ENCODE data around the gene P3H1. TPM values are rescaled to one million over a fixed set of nuclear protein-coding genes. Genes with fewer than 3 reads are reported as not detected.

P3H1 gene
- total RNA-seq, 4 donors from 2014 or later = 9.4 to 26.8 (median 13.5) TPM

GRCh38 chr1:42777852-42778251 lies 11.0 kb upstream of the P3H1 start:
- intact Hi-C loops (cut with DNase I; ENCODE audit: low total_unique reads) = loop anchor here (10.0 kb wide), 1 partner anchor 297 kb away; no protein-coding TSS in a partner anchor
- DNase-seq (ENCODE audit: low spot score in 2 of 2) = no peak
- TF ChIP-seq POLR2A (IDR thresholded peaks at IDR 0.05) (no peak), CTCF (IDR thresholded peaks at IDR 0.05) (peak in 1 of 3 donors; percentile 21)
- H3K4me3 ChIP-seq (ENCODE audit: low read depth, poor library complexity, severe bottlenecking) = no peak overlapping the region

- 94 to 98% methylated on average over 6 of the region's 6 CpGs for WGBS, 2 donors
- TF ChIP-seq POLR2A (IDR thresholded peaks at IDR 0.05) (no peak), CTCF (IDR thresholded peaks at IDR 0.05) (no peak)
- H3K4me3 ChIP-seq (ENCODE audit: low read depth, poor library complexity, severe bottlenecking) = no peak overlapping the region
- intact Hi-C loops (cut with DNase I; ENCODE audit: low total_unique reads) = loop anchor here (10.0 kb wide), 1 partner anchor 298 kb away; no protein-coding TSS in a partner anchor
- no peak for DNase-seq (ENCODE audit: low spot score in 2 of 2)
These were observed 9.7 kb upstream of the P3H1 start for GRCh38 chr1:42776502-42776901.

GRCh38 chr1:42774928-42775526 lies 8.2 kb upstream of the P3H1 start:
- TF ChIP-seq CTCF (IDR thresholded peaks at IDR 0.05) (no peak), POLR2A (IDR thresholded peaks at IDR 0.05) (no peak)
- WGBS, 2 donors = 92 to 93% methylated on average over 5 of the region's 5 CpGs
- no peak for DNase-seq (ENCODE audit: low spot score in 2 of 2)
- no peak overlapping the region for H3K4me3 ChIP-seq (ENCODE audit: low read depth, poor library complexity, severe bottlenecking)
- intact Hi-C loops (cut with DNase I; ENCODE audit: low total_unique reads) = loop anchor here (10.0 kb wide), 1 partner anchor 300 kb away; no protein-coding TSS in a partner anchor

GRCh38 chr1:42773420-42773819 lies 6.6 kb upstream of the P3H1 start:
- no peak overlapping the region for H3K4me3 ChIP-seq (ENCODE audit: low read depth, poor library complexity, severe bottlenecking)
- intact Hi-C loops (cut with DNase I; ENCODE audit: low total_unique reads) = loop anchor here (10.0 kb wide), 1 partner anchor 301 kb away; no protein-coding TSS in a partner anchor
- 49 to 87% methylated on average over 2 of the region's 2 CpGs for WGBS, 2 donors
- DNase-seq (ENCODE audit: low spot score in 2 of 2) = no peak
- TF ChIP-seq CTCF (IDR thresholded peaks at IDR 0.05) (no peak), POLR2A (IDR thresholded peaks at IDR 0.05) (no peak)

- TF ChIP-seq CTCF (IDR thresholded peaks at IDR 0.05) (no peak), POLR2A (IDR thresholded peaks at IDR 0.05) (no peak)
- intact Hi-C loops (cut with DNase I; ENCODE audit: low total_unique reads) = loop anchor here (10.0 kb wide), 1 partner anchor 305 kb away; no protein-coding TSS in a partner anchor
- H3K4me3 ChIP-seq (ENCODE audit: low read depth, poor library complexity, severe bottlenecking) = no peak overlapping the region
- WGBS, 2 donors = 74 to 76% methylated on average over 3 of the region's 3 CpGs
- DNase-seq (ENCODE audit: low spot score in 2 of 2) = no peak
These were observed 3.0 kb upstream of the P3H1 start for GRCh38 chr1:42769811-42770210.

GRCh38 chr1:42768172-42768571 lies 1.3 kb upstream of the P3H1 start:
- 75 to 83% methylated on average over 2 of the region's 2 CpGs for WGBS, 2 donors
- intact Hi-C loops (cut with DNase I; ENCODE audit: low total_unique reads) = no loop called here
- no peak for DNase-seq (ENCODE audit: low spot score in 2 of 2)
- no peak overlapping the region for H3K4me3 ChIP-seq (ENCODE audit: low read depth, poor library complexity, severe bottlenecking)
- TF ChIP-seq POLR2A (IDR thresholded peaks at IDR 0.05) = no peak
- no peak for TF ChIP-seq CTCF (IDR thresholded peaks at IDR 0.05)
